HG03175 (cell line): ENCODE data around the gene TMEM61.

Experiments
- ATAC-seq: cut with Tn5 transposase; IDR thresholded peaks from one replicate; pipeline ENCODE4 v1.9.1; 2021; ENCODE audit warnings: mild to moderate bottlenecking, moderate library complexity; ENCODE audit not compliant: unreplicated experiment

TMEM61 gene

GRCh38 chr1:54984131-54984842 is 3.9 kb downstream of the TMEM61 start:
- no peak for ATAC-seq

GRCh38 chr1:54985556-54985955 is 5.1 kb downstream of the TMEM61 start:
- no peak for ATAC-seq

- no peak for ATAC-seq
These were observed 5.6 kb downstream of the TMEM61 start for GRCh38 chr1:54986025-54986424.

- ATAC-seq = no peak
These were observed 6.1 kb downstream of the TMEM61 start for GRCh38 chr1:54986533-54986932.

- no peak for ATAC-seq
These were observed 7.0 kb downstream of the TMEM61 start for GRCh38 chr1:54987427-54987826.

GRCh38 chr1:54987919-54988705 is 7.7 kb downstream of the TMEM61 start:
- ATAC-seq = no peak

- no peak for ATAC-seq
These were observed 8.5 kb downstream of the TMEM61 start for GRCh38 chr1:54988975-54989374.

- ATAC-seq = no peak
These were observed 9.0 kb downstream of the TMEM61 start for GRCh38 chr1:54989473-54989872.

- ATAC-seq = no peak
These were observed 9.8 kb downstream of the TMEM61 start for GRCh38 chr1:54989968-54990810.

GRCh38 chr1:54990916-54991315 is 10.5 kb downstream of the TMEM61 start:
- ATAC-seq = no peak

- no peak for ATAC-seq
These were observed 11.5 kb downstream of the TMEM61 start for GRCh38 chr1:54991939-54992338.

- no peak for ATAC-seq
These were observed 12.7 kb downstream of the TMEM61 start for GRCh38 chr1:54993140-54993539.

- ATAC-seq = no peak
These were observed 14.0 kb downstream of the TMEM61 start for GRCh38 chr1:54994355-54994990.

GRCh38 chr1:54995013-54995760 is 14.8 kb downstream of the TMEM61 start:
- ATAC-seq = no peak

- no peak for ATAC-seq
These were observed 15.4 kb downstream of the TMEM61 start for GRCh38 chr1:54995835-54996234.

GRCh38 chr1:54996359-54996868 is 16.0 kb downstream of the TMEM61 start:
- ATAC-seq = peak; percentile 77

GRCh38 chr1:54996869-54997710 is 16.7 kb downstream of the TMEM61 start:
- no peak for ATAC-seq

GRCh38 chr1:54997711-54997986 is 17.2 kb downstream of the TMEM61 start:
- ATAC-seq = no peak

- no peak for ATAC-seq
These were observed 17.7 kb downstream of the TMEM61 start for GRCh38 chr1:54998100-54998499.
